Measurements from ENCODE around the gene C10orf71. TPM values are rescaled to one million over a fixed set of nuclear protein-coding genes. Genes with fewer than 3 reads are reported as not detected.

C10orf71 gene
- total RNA-seq, 3 donors from 2014 or later: not detected

DNA sequence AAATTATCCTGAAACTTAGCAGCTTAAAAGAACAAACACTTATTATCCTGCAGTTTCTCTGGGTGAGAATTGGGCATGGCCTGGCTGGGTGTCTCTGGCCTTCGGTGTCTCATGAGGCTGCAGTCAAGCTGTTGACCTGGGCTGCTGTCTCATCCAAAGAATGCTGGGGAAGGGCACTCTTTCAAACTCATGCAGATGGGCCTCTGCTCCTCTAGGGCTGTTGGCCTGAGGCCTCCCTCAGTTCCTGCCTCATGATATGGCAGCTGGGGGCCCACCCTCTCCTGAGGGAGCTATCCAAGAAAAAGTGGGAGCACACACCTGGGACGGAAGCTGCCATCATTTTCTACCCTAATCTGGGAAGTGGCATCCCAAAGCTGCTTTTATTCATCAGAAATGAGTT, 53.4 kb downstream of the C10orf71 start:
- no peak for DNase-seq (ENCODE audit: low spot score in 2 of 2)

DNA sequence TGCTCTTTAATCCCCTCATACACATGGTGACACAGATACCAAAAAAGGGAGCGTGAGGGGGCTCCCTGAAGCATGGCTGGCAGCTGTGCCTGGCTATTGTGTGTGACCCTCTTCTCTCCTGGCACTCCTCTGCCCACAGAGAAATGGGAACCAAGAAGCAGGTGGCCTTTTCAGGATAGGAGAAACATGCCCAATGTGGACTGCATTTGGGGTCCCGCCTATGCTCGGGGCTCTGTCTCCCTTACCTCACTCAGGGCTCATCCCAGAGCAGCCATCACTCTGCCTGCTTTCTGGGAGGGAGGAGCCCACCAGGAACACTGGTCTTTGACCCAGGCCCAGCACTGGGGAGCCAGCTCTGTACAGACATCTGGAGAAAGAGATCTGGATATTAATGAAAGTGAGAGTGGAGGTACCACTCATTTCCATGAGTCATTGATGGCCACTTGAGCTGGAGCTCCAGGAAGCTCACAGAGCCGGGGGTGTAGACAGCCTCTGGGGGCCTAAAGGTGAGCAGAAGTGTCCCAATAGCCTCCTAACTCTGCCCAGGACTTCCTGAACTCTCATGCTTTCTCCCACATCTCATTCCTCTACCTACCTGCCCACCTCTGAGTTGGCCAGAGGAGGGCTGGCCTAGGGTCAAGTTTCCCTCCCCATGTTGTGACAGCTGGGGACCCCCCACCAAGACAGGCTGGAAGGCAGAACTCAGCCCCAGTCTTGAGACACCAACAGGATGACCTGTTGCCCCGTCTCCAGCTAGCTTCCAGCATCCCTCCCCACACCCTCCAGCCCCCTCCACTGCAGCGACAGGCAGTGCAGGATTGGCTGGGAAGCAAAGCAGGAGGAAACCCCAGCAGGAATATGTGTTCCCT, 54.3 kb downstream of the C10orf71 start:
- Histone ChIP-seq H3K27ac (no peak overlapping the region), H3K4me1 (no peaks in the 10 kb centered on the region), H3K36me3 (no peaks in the 10 kb centered on the region), H3K9me3 (peaks cover 10 to 19% of the 10 kb centered on the region in 2 donors), H3K27me3 (no peaks in the 10 kb centered on the region), H3K4me3 (no peak overlapping the region)
- no peak for DNase-seq (ENCODE audit: low spot score in 2 of 2)
- TF ChIP-seq, protein P1, sequence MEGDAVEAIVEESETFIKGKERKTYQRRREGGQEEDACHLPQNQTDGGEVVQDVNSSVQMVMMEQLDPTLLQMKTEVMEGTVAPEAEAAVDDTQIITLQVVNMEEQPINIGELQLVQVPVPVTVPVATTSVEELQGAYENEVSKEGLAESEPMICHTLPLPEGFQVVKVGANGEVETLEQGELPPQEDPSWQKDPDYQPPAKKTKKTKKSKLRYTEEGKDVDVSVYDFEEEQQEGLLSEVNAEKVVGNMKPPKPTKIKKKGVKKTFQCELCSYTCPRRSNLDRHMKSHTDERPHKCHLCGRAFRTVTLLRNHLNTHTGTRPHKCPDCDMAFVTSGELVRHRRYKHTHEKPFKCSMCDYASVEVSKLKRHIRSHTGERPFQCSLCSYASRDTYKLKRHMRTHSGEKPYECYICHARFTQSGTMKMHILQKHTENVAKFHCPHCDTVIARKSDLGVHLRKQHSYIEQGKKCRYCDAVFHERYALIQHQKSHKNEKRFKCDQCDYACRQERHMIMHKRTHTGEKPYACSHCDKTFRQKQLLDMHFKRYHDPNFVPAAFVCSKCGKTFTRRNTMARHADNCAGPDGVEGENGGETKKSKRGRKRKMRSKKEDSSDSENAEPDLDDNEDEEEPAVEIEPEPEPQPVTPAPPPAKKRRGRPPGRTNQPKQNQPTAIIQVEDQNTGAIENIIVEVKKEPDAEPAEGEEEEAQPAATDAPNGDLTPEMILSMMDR (IDR thresholded peaks at IDR 0.05): no peak
- TF ChIP-seq POLR2AphosphoS5 (IDR thresholded peaks at IDR 0.05): no peak
- no peak for TF ChIP-seq POLR2A (IDR thresholded peaks at IDR 0.05)
- intact Hi-C loops (cut with DNase I; ENCODE audit: low total_unique reads): no loop called here

More for the DNA sequence above, 53.4 kb downstream of the C10orf71 start:
- no peak overlapping the region for H3K27ac ChIP-seq
- no peaks in the 10 kb centered on the region for H3K36me3 ChIP-seq
- H3K4me3 ChIP-seq: no peak overlapping the region
- TF ChIP-seq, protein P1 (IDR thresholded peaks at IDR 0.05): no peak
- no peak for TF ChIP-seq POLR2AphosphoS5 (IDR thresholded peaks at IDR 0.05)
- no peak for TF ChIP-seq POLR2A (IDR thresholded peaks at IDR 0.05)
- no peaks in the 10 kb centered on the region for H3K4me1 ChIP-seq
- no peaks in the 10 kb centered on the region for H3K27me3 ChIP-seq
- peaks cover 10 to 18% of the 10 kb centered on the region in 2 donors for H3K9me3 ChIP-seq
- intact Hi-C loops (cut with DNase I; ENCODE audit: low total_unique reads): no loop called here

DNA sequence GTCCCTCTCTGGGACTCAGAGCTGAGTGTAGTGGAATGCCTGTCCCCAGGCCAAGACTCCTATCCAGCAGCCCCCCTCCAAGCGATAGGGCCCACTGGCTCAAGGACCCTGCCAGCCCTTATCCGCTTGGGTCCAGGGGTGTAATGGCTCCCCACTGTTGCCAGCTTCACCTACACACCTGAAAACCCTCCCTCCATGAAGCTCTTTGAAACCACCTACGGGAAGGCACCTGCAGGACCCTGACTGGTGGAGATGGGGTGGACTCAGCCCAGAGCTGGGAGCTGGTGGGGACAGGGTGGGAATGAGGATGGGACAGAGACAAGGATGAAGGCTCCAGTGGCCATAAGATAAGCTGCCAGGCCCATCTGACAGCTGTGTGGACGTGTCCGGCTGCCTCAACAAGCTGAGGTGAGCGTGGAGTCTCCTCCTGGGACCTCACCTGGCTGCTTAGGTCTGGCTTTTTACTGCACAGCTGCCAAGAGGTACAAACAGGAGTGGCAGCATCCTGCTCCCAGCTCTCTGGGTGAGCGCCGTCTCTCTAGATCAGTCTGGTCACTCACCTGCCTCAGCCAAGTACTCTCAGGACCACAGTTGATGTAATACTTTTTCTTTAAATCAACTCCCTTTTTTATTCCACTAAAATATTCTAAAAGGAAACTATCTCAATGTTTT, 55.1 kb downstream of the C10orf71 start:
- DNase-seq (ENCODE audit: low spot score in 2 of 2): no peak
- no peak for TF ChIP-seq POLR2AphosphoS5 (IDR thresholded peaks at IDR 0.05)
- no peak for TF ChIP-seq POLR2A (IDR thresholded peaks at IDR 0.05)
- TF ChIP-seq, protein P1 (IDR thresholded peaks at IDR 0.05): no peak

DNA sequence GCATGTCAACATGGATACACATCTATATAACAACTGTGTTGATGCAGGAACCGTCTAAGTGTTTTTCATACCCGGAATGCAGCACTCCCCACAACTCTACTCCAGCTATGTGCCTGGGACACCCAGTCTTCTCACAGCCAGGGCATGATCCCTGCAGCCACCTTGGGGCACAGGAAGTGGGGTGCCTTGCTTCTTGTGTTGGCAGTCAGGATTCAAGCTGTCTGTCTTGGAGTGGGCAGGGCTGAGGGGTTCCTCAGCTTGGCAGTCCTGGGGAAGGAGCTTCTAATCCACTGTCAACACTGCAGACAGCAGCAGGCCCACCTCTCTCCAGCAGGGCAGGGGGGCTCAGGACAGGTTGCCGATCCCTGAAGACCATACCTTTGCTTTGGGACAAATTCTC, 55.6 kb downstream of the C10orf71 start:
- intact Hi-C loops (cut with DNase I; ENCODE audit: low total_unique reads): no loop called here
- H3K9me3 ChIP-seq: peaks cover 10 to 17% of the 10 kb centered on the region in 2 donors
- no peaks in the 10 kb centered on the region for H3K27me3 ChIP-seq
- TF ChIP-seq, protein P1 (IDR thresholded peaks at IDR 0.05): no peak
- TF ChIP-seq POLR2AphosphoS5 (IDR thresholded peaks at IDR 0.05) (no peak), POLR2A (IDR thresholded peaks at IDR 0.05) (no peak)
- no peak overlapping the region for H3K27ac ChIP-seq
- H3K36me3 ChIP-seq: no peaks in the 10 kb centered on the region
- no peak for DNase-seq (ENCODE audit: low spot score in 2 of 2)
- no peak overlapping the region for H3K4me3 ChIP-seq
- no peaks in the 10 kb centered on the region for H3K4me1 ChIP-seq

More for the DNA sequence above, 55.1 kb downstream of the C10orf71 start:
- Histone ChIP-seq H3K9me3 (peaks cover 10 to 23% of the 10 kb centered on the region in 2 donors), H3K4me3 (no peak overlapping the region), H3K27ac (no peak overlapping the region), H3K4me1 (no peaks in the 10 kb centered on the region), H3K36me3 (no peaks in the 10 kb centered on the region), H3K27me3 (no peaks in the 10 kb centered on the region)
- intact Hi-C loops (cut with DNase I; ENCODE audit: low total_unique reads): no loop called here

DNA sequence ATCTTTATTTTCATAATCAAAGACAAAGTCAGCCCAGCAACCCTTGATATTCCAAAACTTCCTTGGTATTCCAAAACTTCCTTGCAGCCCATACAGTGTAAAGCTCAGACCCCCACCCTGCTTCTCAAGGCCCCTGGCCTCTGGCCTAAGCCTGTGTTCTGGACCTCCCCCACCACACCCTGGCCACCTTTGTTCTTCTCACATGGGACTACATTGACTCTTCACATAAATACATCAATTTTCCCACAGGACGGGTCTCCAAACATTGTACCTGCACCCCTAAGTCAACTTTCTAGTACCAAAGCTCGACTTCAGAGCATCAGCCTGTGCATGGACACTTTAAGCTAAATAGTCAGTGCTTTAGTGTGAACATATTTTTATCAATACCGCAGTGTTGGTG, 56.3 kb downstream of the C10orf71 start:
- Histone ChIP-seq H3K27ac (no peak overlapping the region), H3K36me3 (no peaks in the 10 kb centered on the region), H3K4me1 (no peaks in the 10 kb centered on the region), H3K4me3 (no peak overlapping the region), H3K27me3 (peaks cover 0 to under 1% of the 10 kb centered on the region in 2 donors), H3K9me3 (peaks cover 5 to 11% of the 10 kb centered on the region in 2 donors)
- TF ChIP-seq, protein P1 (IDR thresholded peaks at IDR 0.05): no peak
- no peak for TF ChIP-seq POLR2A (IDR thresholded peaks at IDR 0.05)
- no peak for TF ChIP-seq POLR2AphosphoS5 (IDR thresholded peaks at IDR 0.05)
- no peak for DNase-seq (ENCODE audit: low spot score in 2 of 2)
- intact Hi-C loops (cut with DNase I; ENCODE audit: low total_unique reads): no loop called here

Data from breast epithelium (tissue), 4 donors.